GM15510 (cell line): Measurements from ENCODE around the gene MED15.

Experiments used
- POLR2A ChIP-seq: IDR thresholded peaks from 3 replicates; pipeline ENCODE4 v1.6.1; 2011; ENCODE audit warnings: borderline replicate concordance; ENCODE audit not compliant: insufficient read length; ENCODE audit errors: extremely low read depth

MED15 gene

DNA sequence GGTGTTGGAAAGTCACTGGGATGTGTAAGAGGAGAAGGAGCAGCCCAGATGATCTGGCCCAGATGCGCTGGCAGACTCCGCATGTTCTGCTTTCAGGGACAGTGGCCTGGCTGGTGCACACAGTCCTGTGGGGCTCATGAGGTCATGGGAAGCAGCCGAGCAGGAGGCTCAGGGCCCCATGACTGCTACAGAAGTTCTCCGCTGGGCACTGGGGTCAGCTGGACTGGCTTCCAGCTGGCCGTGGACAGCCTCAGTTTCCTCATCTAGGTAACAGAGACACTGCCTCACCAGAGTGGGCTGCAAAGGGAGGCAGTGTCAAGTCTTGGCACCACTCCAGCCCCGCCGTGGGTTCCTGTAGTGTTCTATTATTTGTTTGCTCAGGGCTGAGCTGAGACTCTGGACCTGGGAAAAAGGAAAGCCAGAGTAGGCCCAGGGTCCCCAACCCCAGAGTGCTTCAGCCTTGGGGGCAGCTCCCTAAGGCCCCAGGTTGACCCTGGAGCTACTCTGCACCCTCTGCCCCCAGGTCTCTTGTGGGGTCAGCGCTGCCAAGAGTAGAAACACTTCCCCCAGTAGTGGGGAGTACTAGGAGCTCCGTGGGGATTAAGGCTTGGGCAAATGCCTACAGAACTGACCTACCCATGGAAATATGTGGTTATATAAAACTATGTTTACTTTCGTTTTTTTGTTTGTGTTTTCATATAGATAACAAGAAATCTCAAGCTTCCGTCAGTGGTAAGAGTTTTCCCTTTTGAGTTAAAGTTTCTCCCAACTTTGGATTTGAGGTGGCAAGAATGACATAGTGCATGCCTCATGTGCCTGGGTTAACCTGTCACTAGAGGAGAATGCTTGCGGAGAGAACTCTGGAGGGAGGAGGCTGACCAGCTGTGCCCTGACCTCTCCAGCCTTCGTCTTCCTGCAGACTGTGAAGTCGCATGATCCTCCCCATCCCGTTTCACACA lies 45.3 kb downstream of the MED15 start:
- TF ChIP-seq POLR2A: no peak

DNA sequence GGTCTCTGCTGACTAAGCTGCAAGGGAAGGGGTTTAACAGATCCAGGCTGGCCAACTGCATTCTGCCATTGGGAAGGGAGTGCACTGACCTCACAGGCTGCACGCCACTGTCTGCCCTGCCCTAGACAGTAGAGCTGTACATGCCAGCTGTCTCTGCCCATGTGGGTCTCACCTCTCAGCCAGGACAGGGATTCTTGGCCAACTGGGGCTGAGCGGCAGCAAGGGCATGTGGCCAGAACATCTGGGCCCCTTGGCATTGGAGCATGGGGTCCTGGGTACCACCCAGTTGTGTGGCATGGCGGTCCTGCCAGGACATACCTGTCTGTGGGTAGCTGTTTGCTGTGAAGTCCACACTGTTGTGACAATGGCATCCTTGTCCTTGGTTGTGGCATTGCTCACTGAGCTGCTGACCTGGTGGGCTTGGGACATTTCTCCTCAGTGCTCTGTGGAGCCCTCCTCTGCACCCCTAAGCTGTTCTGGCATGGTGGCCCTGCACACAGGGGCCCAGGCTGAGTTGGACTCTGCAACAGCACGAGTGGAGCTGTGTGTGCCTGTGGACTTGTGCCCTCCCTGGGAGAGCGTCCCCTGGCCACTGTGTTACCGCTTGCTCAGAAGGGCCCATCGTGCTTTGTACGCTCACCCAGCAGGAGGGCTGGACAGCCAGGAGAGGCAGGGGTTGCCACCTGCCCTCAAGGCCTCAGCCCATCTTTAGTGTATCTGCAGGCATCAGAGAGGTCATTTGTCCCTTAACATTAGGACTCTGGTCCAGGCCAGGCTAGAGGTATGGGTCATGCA lies 46.7 kb downstream of the MED15 start:
- TF ChIP-seq POLR2A: no peak

DNA sequence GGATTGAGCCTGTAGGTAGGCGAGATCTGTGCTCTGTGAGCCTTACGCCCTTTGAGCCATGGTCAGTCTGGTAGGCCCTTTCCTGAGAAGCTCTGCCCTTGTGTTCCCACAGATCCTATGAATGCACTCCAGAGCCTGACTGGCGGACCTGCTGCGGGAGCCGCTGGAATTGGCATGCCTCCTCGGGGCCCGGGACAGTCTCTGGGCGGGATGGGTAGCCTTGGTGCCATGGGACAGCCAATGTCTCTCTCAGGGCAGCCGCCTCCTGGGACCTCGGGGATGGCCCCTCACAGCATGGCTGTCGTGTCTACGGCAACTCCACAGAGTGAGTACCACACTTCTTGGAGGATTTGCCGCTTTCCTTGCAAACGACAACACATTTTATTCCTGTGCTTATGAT lies 47.4 kb downstream of the MED15 start:
- TF ChIP-seq POLR2A: no peak

GRCh38 chr22:20558534-20558933 lies 51.1 kb downstream of the MED15 start:
- no peak for TF ChIP-seq POLR2A

DNA sequence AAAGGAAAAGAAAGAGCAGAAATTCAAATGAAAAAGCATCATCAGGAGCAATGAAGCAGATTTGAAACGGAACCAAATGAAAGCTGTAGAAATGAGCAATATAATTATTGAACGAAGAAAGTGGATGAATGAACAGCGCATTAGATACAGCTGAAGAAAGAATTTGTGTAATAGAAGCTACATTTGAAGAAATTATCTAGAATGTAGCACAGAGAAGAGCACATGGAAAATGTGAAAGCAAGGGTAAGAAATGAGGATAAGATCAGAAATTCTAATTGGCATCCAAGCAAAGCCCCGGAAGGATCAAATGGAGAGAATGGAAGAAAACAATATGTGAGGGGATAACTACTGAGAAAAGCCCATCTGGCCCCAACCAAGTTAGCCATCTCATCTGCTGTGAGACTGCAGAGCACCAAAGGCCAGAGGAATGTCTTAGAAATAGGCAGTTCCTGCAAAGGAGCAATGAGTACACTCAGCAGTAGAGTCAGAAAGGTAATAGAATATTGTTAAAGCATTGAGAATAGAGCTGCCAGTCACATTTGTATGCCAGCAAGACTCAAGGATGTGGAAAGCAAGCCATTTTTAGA lies 51.9 kb downstream of the MED15 start:
- TF ChIP-seq POLR2A: no peak

- no peak for TF ChIP-seq POLR2A
Measured at GRCh38 chr22:20560716-20561115, 53.3 kb downstream of the MED15 start.

DNA sequence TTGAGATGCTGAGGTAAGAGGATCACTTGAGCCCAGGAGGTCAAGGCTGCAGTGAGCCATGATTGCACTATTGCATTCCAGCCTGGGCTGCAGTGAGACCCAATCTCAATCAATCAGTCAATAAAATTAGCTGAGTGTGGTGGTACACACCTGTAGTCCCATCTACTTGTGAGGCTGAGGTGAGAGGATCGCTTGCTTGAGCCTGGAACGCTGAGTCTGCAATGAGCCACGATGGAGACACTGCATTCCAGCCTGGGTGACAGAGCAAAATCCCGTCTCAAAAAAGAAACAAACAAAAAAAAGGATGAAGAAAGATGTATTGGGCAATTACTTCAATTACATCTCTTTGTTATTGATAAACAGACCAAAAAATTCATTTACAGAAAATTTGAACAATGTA lies 54.5 kb downstream of the MED15 start:
- TF ChIP-seq POLR2A: no peak

- no peak for TF ChIP-seq POLR2A
Measured at GRCh38 chr22:20562607-20563465, 55.4 kb downstream of the MED15 start.

DNA sequence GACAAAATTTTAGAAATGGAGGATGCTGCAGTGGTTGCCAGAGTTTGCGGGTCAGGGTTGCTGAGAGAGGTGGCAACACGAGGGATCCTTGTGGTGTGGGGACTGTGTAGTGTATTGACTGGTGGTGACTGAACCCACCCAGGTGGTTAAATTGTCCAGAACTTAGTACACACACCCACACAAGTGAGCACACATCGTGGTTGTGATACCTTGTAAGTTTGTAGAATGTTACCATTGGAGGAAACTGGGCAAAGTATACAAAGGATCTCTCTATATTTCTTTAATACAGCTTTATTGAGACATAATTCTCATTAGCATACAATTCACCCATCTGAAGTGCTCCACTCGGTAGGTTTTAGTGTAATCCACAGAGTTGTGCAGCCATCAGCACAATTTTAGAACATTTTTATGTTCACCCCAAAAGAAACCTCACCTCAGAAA lies 56.1 kb downstream of the MED15 start:
- no peak for TF ChIP-seq POLR2A

DNA sequence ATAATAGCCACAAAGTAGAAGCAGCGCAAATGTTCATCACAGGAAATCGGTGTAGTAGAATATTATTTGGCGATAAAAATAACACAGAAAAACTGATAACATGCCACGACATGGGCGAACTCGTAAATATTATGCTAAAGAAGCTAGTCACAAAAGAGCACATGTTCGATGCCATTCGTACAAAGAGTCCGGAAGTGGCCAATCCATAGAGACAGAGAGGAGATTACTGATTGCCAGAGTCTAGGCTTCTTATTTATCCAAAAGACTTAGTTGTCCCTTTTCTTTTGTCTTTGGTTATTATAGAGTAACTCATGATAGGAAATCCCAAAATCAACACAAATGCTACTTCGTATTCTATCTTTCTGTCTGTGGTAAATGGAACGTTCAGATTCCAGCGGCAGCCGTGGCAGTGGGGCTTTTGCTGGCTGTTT lies 56.5 kb downstream of the MED15 start:
- TF ChIP-seq POLR2A: no peak

GRCh38 chr22:20565079-20565734 lies 57.8 kb downstream of the MED15 start:
- TF ChIP-seq POLR2A: no peak

GRCh38 chr22:20565761-20566160 lies 58.4 kb downstream of the MED15 start:
- no peak for TF ChIP-seq POLR2A

DNA sequence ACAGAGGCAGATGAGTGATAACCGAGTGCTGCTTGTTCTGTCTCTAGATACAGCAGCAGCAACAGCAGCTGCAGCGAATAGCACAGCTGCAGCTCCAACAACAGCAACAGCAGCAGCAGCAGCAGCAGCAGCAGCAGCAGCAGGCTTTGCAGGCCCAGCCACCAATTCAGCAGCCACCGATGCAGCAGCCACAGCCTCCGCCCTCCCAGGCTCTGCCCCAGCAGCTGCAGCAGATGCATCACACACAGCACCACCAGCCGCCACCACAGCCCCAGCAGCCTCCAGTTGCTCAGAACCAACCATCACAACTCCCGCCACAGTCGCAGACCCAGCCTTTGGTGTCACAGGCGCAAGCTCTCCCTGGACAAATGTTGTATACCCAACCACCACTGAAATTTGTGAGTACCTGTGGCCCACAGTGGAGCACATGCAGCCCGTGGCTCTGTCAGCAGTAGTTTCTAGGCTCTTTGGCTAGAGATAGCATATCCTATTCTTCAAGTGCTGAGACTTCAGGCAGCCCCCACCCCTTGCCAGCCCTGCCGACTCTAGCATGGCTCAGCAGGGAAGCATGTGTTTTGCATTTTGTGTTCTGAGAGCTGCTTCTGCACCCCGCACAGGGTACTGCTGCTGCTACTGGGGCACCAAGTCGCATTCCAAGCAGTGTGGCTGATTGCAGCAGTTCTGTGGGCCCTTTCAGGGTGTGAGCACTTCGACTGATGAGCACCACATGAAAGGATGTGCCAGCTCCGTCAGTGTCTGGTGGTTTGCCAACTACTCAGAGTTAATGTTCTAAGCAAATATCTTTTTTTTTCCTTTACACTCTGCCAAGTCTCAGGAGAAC lies 59.2 kb downstream of the MED15 start:
- TF ChIP-seq POLR2A: no peak
